GM12878 (cell line): ENCODE measurements around the gene PRPF4. TPM values are rescaled to one million over a fixed set of nuclear protein-coding genes. Genes with fewer than 3 reads are reported as not detected.

Experiments
- CBFB ChIP-seq: IDR thresholded peaks from 2 replicates; pipeline ENCODE4 v1.6.1; 2016; ENCODE audit warnings: antibody characterized with exemption, low read depth
- EZH2 ChIP-seq: IDR thresholded peaks from 2 replicates; pipeline ENCODE4 v1.6.1; 2012; ENCODE audit warnings: low read depth, mild to moderate bottlenecking, control low read depth, inconsistent platforms, low read length, borderline replicate concordance; ENCODE audit not compliant: control insufficient read depth
- FOXK2 ChIP-seq: fragments of 450-650 bp; IDR thresholded peaks from 2 replicates; pipeline ENCODE4 v1.6.1; 2017; ENCODE audit warnings: mild to moderate bottlenecking, moderate library complexity
- GABPA ChIP-seq: IDR thresholded peaks from 2 replicates; pipeline ENCODE4 v1.6.1; 2014; ENCODE audit warnings: antibody characterized with exemption, low read depth, mild to moderate bottlenecking, inconsistent platforms
- HCFC1 ChIP-seq: fragments of 150-350 bp; IDR thresholded peaks from 2 replicates; pipeline ENCODE4 v1.6.1; 2014; ENCODE audit warnings: low read length
- HDAC2 ChIP-seq: fragments of 200-600 bp; sonication (generic); IDR thresholded peaks from 2 replicates; pipeline ENCODE4 v1.6.1; 2017
- MXI1 ChIP-seq: fragments of 150-350 bp; IDR thresholded peaks from 2 replicates; pipeline ENCODE4 v1.6.1; 2011; ENCODE audit warnings: low read depth, mild to moderate bottlenecking, inconsistent platforms, low read length, improper control_type of control experiment
- NBN ChIP-seq: fragments of 450-650 bp; IDR thresholded peaks from 2 replicates; pipeline ENCODE4 v1.6.1; 2016
- NFYB ChIP-seq: IDR thresholded peaks from 2 replicates; pipeline ENCODE4 v1.6.1; 2011; ENCODE audit warnings: low read depth, mild to moderate bottlenecking, low read length, improper control_type of control experiment, moderate library complexity; ENCODE audit not compliant: insufficient read depth
- RAD51 ChIP-seq: fragments of 450-650 bp; IDR thresholded peaks from 2 replicates; pipeline ENCODE4 v1.6.1; 2016; ENCODE audit warnings: moderate library complexity, mild to moderate bottlenecking, inconsistent platforms
- RUNX3 ChIP-seq: IDR thresholded peaks from 2 replicates; pipeline ENCODE4 v1.6.1; 2012; ENCODE audit warnings: low read length, inconsistent platforms
- TAF1 ChIP-seq: IDR thresholded peaks from 2 replicates; pipeline ENCODE4 v1.6.1; 2011; ENCODE audit warnings: mild to moderate bottlenecking, low read depth, low read length, borderline replicate concordance
- YBX1 ChIP-seq: fragments of 450-650 bp; IDR thresholded peaks from 2 replicates; pipeline ENCODE4 v1.6.1; 2016; ENCODE audit warnings: antibody characterized with exemption
- ZSCAN29 ChIP-seq: fragments of 450-650 bp; IDR thresholded peaks from 2 replicates; pipeline ENCODE4 v1.6.1; 2017; ENCODE audit warnings: mild to moderate bottlenecking, moderate library complexity
- polyA plus RNA-seq, 11 experiments: library from polyadenylated mRNA; depleted of rRNA in 4 of 11; unstranded in 6 of 11; stranded (reverse) in 5 of 11; fragments of >200 nt; fragmentation: Nextera tagmentation in 4 of 11; fragmentation: Illumina TruSeq in 1 of 11; extraction: Ambion mirVana in 4 of 11; extraction: Trizol in 1 of 11; gene quantifications; 1 replicate in 1 of 11; 2 replicates in 10 of 11; pipeline versions ENCODE4 v1.2.1 to v1.2.3, GENCODE V29; 2011 to 2016; ENCODE audit warnings: inconsistent platforms in 2 of 11, missing spikeins in 2 of 11, low read depth in 1 of 11
- total RNA-seq, 4 experiments: library from RNA; depleted of rRNA in 3 of 4; stranded (reverse); fragments of >200 nt in 3 of 4; fragmentation: Illumina TruSeq in 1 of 4; extraction: Trizol in 1 of 4; gene quantifications; 2 replicates each; pipeline versions ENCODE4 v1.2.1 to v1.2.3, GENCODE V29; 2013 to 2021
- TF ChIP-seq, protein P1 (sequence below): fragments of 450-650 bp; IDR thresholded peaks from 2 replicates; pipeline ENCODE4 v1.6.1; 2017; ENCODE audit warnings: mild to moderate bottlenecking, moderate library complexity
- TF ChIP-seq, protein P2 (sequence below): fragments of 450-650 bp; conservative IDR thresholded peaks from 2 replicates; pipeline ENCODE4 v1.6.1; 2017; ENCODE audit warnings: mild to moderate bottlenecking, moderate library complexity
- TF ChIP-seq, protein P3 (sequence below): IDR thresholded peaks from 2 replicates; pipeline ENCODE4 v1.6.1; 2012; ENCODE audit warnings: low read depth, low read length, improper control_type of control experiment
- TF ChIP-seq, protein P4 (sequence below): IDR thresholded peaks from 2 replicates; pipeline ENCODE4 v1.6.1; 2011; ENCODE audit warnings: mild to moderate bottlenecking, low read depth, low read length, moderate library complexity; ENCODE audit not compliant: insufficient replicate concordance
- TF ChIP-seq, protein P5 (sequence below): fragments of 450-650 bp; IDR thresholded peaks from 2 replicates; pipeline ENCODE4 v1.6.1; 2018; ENCODE audit warnings: borderline replicate concordance, mild to moderate bottlenecking; ENCODE audit not compliant: partially characterized antibody

The PRPF4 gene
- total and polyA plus RNA-seq, 10 of the 15 experiments (the other 5 are each of a cell fraction or from before 2014, with no cell fraction given): 23.0 to 48.1 (median 39.2) TPM

DNA sequence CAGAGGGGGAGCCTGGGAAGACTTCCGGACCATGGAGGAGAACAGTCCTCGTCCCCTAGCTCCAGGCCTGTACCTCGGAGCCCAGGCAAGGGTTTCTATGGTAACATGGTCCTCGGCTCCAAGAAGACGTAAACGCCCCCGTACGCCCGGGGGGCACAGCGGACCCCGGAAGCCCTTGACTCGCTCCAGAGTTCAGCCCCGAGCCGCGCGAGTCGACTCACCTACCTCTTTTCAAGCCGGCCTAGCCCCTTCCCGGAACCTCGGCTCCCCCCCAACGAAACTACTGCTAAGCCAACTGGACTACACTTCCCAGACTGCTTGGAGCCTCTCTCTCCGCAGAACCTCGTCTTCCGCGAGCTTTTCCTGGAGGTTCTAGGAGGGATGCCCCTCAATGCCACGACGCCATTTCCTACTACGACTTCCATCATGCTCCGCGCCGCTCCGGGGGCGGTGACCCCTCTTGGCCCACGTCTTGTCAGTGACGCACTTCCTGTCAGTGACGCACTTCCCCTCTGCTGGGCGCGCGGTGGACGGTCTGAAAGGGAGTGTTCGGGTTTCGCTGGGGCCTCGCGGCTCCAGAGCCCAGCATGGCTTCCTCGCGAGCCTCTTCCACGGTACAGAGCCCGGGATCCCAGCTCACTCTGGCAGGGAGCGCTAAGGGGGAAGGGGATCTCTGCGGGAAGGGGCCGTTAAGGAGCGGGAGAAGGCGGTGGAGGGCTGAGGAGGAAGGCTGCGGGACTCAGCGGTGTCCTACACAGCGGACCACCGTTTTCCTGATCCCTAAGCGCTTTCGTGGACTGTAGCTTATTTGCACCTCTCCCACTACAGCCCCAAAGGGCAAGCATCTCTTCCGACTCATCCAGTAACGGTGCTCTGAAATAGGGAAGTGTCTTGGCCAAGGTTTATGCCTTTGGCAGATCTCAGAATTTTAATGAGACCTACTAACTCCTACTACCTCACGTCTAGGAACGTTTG, at the start of gene PRPF4, which contains the start of gene CDC26 (continued):
- TF ChIP-seq, protein P1, sequence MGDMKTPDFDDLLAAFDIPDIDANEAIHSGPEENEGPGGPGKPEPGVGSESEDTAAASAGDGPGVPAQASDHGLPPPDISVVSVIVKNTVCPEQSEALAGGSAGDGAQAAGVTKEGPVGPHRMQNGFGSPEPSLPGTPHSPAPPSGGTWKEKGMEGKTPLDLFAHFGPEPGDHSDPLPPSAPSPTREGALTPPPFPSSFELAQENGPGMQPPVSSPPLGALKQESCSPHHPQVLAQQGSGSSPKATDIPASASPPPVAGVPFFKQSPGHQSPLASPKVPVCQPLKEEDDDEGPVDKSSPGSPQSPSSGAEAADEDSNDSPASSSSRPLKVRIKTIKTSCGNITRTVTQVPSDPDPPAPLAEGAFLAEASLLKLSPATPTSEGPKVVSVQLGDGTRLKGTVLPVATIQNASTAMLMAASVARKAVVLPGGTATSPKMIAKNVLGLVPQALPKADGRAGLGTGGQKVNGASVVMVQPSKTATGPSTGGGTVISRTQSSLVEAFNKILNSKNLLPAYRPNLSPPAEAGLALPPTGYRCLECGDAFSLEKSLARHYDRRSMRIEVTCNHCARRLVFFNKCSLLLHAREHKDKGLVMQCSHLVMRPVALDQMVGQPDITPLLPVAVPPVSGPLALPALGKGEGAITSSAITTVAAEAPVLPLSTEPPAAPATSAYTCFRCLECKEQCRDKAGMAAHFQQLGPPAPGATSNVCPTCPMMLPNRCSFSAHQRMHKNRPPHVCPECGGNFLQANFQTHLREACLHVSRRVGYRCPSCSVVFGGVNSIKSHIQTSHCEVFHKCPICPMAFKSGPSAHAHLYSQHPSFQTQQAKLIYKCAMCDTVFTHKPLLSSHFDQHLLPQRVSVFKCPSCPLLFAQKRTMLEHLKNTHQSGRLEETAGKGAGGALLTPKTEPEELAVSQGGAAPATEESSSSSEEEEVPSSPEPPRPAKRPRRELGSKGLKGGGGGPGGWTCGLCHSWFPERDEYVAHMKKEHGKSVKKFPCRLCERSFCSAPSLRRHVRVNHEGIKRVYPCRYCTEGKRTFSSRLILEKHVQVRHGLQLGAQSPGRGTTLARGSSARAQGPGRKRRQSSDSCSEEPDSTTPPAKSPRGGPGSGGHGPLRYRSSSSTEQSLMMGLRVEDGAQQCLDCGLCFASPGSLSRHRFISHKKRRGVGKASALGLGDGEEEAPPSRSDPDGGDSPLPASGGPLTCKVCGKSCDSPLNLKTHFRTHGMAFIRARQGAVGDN: peak; percentile 66; the same call in 1 of the 2 replicates
- TF ChIP-seq ZSCAN29 (no peak), NFYB (no peak), CBFB (peak; percentile 82; the same call in 1 of the 2 replicates), YBX1 (no peak), TAF1 (peak; percentile 89), MXI1 (peak; percentile 88), RUNX3 (no peak), GABPA (peak; percentile 96), EZH2 (no peak), HDAC2 (no peak), HCFC1 (peak; percentile 92), NBN (peak; percentile 90), RAD51 (no peak), FOXK2 (no peak)
- TF ChIP-seq, protein P2, sequence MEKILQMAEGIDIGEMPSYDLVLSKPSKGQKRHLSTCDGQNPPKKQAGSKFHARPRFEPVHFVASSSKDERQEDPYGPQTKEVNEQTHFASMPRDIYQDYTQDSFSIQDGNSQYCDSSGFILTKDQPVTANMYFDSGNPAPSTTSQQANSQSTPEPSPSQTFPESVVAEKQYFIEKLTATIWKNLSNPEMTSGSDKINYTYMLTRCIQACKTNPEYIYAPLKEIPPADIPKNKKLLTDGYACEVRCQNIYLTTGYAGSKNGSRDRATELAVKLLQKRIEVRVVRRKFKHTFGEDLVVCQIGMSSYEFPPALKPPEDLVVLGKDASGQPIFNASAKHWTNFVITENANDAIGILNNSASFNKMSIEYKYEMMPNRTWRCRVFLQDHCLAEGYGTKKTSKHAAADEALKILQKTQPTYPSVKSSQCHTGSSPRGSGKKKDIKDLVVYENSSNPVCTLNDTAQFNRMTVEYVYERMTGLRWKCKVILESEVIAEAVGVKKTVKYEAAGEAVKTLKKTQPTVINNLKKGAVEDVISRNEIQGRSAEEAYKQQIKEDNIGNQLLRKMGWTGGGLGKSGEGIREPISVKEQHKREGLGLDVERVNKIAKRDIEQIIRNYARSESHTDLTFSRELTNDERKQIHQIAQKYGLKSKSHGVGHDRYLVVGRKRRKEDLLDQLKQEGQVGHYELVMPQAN: peak; percentile 95
- TF ChIP-seq, protein P3, sequence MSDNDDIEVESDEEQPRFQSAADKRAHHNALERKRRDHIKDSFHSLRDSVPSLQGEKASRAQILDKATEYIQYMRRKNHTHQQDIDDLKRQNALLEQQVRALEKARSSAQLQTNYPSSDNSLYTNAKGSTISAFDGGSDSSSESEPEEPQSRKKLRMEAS: peak; percentile 88
- TF ChIP-seq, protein P4, sequence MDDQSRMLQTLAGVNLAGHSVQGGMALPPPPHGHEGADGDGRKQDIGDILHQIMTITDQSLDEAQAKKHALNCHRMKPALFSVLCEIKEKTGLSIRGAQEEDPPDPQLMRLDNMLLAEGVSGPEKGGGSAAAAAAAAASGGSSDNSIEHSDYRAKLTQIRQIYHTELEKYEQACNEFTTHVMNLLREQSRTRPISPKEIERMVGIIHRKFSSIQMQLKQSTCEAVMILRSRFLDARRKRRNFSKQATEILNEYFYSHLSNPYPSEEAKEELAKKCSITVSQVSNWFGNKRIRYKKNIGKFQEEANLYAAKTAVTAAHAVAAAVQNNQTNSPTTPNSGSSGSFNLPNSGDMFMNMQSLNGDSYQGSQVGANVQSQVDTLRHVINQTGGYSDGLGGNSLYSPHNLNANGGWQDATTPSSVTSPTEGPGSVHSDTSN: peak; percentile 41
- TF ChIP-seq, protein P5, sequence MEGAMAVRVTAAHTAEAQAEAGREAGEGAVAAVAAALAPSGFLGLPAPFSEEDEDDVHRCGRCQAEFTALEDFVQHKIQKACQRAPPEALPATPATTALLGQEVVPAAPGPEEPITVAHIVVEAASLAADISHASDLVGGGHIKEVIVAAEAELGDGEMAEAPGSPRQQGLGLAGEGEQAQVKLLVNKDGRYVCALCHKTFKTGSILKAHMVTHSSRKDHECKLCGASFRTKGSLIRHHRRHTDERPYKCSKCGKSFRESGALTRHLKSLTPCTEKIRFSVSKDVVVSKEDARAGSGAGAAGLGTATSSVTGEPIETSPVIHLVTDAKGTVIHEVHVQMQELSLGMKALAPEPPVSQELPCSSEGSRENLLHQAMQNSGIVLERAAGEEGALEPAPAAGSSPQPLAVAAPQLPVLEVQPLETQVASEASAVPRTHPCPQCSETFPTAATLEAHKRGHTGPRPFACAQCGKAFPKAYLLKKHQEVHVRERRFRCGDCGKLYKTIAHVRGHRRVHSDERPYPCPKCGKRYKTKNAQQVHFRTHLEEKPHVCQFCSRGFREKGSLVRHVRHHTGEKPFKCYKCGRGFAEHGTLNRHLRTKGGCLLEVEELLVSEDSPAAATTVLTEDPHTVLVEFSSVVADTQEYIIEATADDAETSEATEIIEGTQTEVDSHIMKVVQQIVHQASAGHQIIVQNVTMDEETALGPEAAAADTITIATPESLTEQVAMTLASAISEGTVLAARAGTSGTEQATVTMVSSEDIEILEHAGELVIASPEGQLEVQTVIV: peak; percentile 70
